ENCODE results near the gene WDR89.
"Not testable (repeated sequence)": the region's sequence is repeated elsewhere in the genome, so short reads cannot be mapped to it uniquely, and the experiment has no call there.

The WDR89 gene, protein sequence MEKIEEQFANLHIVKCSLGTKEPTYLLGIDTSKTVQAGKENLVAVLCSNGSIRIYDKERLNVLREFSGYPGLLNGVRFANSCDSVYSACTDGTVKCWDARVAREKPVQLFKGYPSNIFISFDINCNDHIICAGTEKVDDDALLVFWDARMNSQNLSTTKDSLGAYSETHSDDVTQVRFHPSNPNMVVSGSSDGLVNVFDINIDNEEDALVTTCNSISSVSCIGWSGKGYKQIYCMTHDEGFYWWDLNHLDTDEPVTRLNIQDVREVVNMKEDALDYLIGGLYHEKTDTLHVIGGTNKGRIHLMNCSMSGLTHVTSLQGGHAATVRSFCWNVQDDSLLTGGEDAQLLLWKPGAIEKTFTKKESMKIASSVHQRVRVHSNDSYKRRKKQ

GRCh38 chr14:63641473-63642228 lies at the start of gene WDR89:
WDR89 (minus strand) TSS chr14:63641871; CDS start chr14:63599942, 41,929 bp downstream.
- peak; percentile 82 to 92 for DNase-seq (ENCODE audit: low read depth in 2 of 2, low spot score in 1 of 2)

DNA sequence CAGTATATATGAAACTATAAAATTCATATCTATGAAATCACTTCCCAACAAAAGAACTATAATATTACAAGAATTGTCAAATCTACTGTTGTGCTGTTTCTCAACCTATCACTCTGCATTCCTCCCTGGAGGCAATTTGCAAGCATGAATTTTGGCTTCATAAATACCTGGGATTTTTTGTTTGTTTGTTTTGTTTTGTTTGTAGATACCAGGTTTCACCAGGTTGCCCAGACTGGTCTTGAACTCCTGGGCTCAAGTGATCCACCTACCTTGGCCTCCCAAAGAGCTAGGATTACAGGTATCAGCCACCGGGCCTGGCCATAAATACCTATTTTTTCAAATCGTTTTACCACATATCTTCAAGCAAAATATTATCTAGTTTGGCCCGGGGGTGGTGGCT lies 47.5 kb upstream of the WDR89 start:
- DNase-seq (ENCODE audit: low read depth in 2 of 2, low spot score in 1 of 2): no peak

GRCh38 chr14:63686926-63687325 lies 45.3 kb upstream of the WDR89 start:
- DNase-seq (ENCODE audit: low read depth in 2 of 2, low spot score in 1 of 2): no peak

- DNase-seq (ENCODE audit: low read depth in 2 of 2, low spot score in 1 of 2): no peak
Observed at GRCh38 chr14:63685401-63685800, 43.7 kb upstream of the WDR89 start.

GRCh38 chr14:63682727-63683593 lies 41.3 kb upstream of the WDR89 start:
- no peak for DNase-seq (ENCODE audit: low read depth in 2 of 2, low spot score in 1 of 2)

DNA sequence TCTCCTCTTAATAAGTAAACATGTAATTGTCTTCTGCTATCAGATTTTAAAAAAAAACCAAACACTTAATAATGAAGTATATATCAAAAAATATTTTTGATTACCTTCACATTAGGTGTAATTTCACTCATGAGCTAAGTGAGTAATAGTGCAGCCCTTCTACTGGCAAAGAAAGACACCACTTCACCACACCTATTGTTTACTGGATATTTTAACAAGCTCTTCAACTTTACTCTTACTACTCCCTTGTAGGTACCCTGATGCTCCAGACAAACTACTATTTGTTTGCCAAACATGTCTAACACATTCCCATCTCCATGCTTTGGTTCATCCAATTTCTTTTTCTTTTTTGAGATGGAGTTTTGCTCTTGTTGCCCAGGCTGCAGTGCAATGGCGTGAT lies 36.9 kb upstream of the WDR89 start:
- DNase-seq (ENCODE audit: low read depth in 2 of 2, low spot score in 1 of 2): no peak

GRCh38 chr14:63677891-63678379 lies 36.3 kb upstream of the WDR89 start:
- DNase-seq (ENCODE audit: low read depth in 2 of 2, low spot score in 1 of 2): no peak

GRCh38 chr14:63676615-63677014 lies 34.9 kb upstream of the WDR89 start:
- DNase-seq (ENCODE audit: low read depth in 2 of 2, low spot score in 1 of 2): no peak

GRCh38 chr14:63673886-63674497 lies 32.3 kb upstream of the WDR89 start:
- DNase-seq (ENCODE audit: low read depth in 2 of 2, low spot score in 1 of 2): no peak

- no peak for DNase-seq (ENCODE audit: low read depth in 2 of 2, low spot score in 1 of 2)
Observed at GRCh38 chr14:63673255-63673654, 31.6 kb upstream of the WDR89 start.

GRCh38 chr14:63672417-63673180 lies 30.9 kb upstream of the WDR89 start:
- no peak for DNase-seq (ENCODE audit: low read depth in 2 of 2, low spot score in 1 of 2)

DNA sequence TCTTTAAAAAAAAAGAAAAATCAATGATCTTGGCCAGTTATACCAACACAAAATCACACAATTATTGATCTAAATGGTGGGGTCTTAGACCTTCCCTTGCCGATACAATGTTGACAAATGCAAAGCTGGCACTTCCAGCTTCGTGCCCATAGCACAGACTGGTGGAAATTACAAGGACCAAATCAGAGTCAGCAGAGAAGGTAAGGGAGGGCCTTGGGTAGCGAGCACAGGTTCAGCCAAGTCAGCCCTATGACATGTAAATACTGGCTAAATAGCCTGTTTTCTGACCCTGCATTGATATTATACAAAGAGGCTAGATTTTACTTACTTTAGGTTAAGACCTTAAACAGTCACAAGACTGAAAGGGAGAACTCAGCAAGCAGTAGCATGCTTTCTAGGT lies 30.3 kb upstream of the WDR89 start:
- DNase-seq (ENCODE audit: low read depth in 2 of 2, low spot score in 1 of 2): no peak

DNA sequence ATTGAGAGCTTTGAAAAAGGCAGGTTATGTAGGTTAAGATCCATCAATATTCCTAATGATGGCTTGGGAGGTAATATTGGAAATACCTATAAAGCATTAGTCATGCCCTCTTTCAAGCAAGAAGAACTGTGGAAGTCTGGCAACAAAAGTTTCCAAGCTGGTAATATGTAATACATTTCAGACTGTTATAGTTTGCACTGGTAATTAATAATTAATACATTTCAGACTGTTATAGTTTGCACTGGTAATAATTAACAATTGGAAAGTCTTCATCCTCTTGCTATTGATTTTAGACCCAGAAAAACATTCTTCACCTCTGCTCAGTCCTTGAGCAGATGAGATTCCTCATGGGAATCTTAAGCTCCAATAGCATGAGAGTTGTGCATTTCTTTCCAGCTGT lies 29.0 kb upstream of the WDR89 start:
- DNase-seq (ENCODE audit: low read depth in 2 of 2, low spot score in 1 of 2): no peak

DNA sequence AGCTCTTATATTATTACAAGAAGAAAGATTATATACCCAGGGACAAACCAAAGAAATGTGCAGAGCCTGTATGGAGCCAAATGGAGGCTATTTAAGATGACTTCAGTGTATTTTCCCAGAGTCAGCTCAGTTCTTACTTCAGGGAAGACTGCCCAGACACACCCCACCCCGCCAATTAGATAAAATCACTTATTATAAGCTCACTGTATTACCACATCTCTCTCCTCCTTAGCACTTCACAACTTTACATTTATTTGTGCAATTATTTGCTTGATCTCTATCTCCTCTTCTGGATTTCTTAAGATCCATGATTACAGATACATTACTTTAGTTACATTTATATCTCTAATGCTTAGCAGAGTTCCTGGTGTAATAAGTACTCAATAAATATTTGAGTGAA lies 24.7 kb upstream of the WDR89 start:
- DNase-seq (ENCODE audit: low read depth in 2 of 2, low spot score in 1 of 2): no peak

GRCh38 chr14:63663428-63664341 lies 22.0 kb upstream of the WDR89 start:
- no peak for DNase-seq (ENCODE audit: low read depth in 2 of 2, low spot score in 1 of 2)

- DNase-seq (ENCODE audit: low read depth in 2 of 2, low spot score in 1 of 2): no peak
Observed at GRCh38 chr14:63662776-63663175, 21.1 kb upstream of the WDR89 start.

DNA sequence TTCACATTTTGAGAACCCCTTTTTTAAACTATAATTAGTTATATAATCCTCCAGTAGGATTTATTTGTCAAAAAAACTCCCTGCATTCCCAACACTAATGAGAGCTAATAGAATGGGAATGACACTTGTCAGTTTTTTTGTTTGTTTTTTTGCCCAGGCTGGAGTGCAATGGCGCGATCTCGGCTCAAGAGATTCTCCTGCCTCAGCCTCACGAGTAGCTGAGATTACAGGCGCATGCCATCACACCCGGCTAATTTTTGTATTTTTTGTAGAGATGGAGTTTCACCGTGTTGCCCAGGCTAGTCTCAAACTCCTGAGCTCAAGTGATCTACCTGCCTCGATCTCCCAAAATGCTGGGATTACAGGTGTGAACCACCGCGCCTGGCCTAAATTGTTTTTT lies 20.2 kb upstream of the WDR89 start:
- DNase-seq (ENCODE audit: low read depth in 2 of 2, low spot score in 1 of 2): not testable (repeated sequence)

DNA sequence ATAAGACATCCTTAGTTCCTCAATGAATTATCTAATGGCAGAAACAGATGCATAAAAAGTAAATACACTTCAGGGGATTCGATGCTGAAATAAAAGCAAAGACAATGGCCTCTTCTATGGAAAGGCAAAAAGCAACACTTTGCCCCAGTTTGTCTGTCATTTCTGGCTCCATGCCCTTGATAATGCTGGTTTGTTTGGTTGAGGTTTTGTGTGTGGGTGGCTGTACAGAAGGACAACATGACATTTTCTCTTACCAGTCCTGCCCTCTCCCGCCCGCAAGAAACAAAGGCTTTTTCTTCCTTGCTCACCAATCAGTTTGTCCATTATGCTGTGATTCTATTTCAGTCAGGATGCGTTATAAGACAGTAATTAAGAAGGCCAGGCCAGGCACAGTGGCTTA lies 18.1 kb upstream of the WDR89 start:
- DNase-seq (ENCODE audit: low read depth in 2 of 2, low spot score in 1 of 2): no peak

DNA sequence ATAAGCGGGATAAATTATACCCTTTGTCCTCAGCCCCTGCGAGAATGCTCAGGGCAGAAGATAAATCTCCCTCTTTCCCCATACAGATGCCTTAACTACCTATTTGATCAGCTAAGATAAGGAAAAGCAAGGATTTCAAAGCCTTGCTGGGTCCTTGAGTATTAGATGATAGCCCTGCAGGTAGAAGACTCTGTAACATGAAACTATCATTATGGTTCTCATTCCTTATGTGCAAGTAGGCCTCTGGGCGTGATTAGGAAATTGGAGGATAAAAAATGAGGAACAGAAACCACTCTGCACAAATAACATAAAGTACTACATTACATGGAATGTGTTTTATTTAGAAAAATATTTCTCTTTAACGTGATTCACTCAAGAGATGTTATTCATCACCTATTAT lies 14.5 kb upstream of the WDR89 start:
- DNase-seq (ENCODE audit: low read depth in 2 of 2, low spot score in 1 of 2): no peak
